Posterior cingulate gyrus (tissue), 11 donors: Measurements from ENCODE around the gene TRIM50.
"Not testable (repeated sequence)": the region's sequence is repeated elsewhere in the genome, so short reads cannot be mapped to it uniquely, and the experiment has no call there.

Experiments used
- DNase-seq, 10 donors: peaks; one replicate each; pipeline versions ENCODE4 v3.0.0 to v3.0.0-alpha.2; 2020 to 2021; ENCODE audit warnings: mixed read lengths in 3 of 10
- intact Hi-C: fragments of 100-400 bp; cut with DNase I; formaldehyde crosslinking; loops from one replicate; pipeline ENCODE4 v1.15.1; 2023

The TRIM50 gene

DNA sequence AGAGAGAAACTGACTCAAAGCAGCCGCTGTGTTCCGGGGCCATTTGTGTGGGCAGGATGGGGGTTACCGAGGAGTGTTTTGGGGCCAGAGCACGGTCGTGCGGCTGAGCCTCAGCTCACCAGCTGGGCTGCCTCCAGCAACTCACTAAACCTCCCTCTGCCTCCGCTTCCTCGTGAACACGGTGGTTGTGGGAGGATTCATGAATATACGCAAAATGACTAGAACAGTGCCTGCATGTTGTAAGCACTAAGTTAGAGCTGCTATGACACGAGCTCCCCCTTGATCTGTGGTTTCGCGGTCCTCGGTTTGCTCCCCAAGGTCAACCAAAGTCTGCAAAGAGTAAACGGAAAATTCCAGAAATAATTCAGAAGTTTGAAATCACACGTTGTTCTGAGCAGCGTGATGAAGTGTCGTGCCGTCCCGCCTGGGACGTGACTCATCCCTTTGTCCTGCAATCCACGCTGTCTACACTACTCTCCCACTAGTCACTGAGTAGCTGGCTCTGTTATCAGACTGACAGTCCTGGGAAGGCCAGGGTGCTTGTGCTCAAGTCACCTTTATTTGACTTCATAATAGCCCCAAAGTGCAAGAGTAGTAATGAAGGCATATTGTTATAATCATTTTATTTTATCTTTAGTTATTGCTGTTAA, 61.0 kb downstream of the TRIM50 start:
- DNase-seq, intact Hi-C loops: not testable (repeated sequence)
